ENCODE data around the gene POLR3F.
"Not testable (repeated sequence)": the region's sequence is repeated elsewhere in the genome, so short reads cannot be mapped to it uniquely, and the experiment has no call there.

The POLR3F gene

DNA sequence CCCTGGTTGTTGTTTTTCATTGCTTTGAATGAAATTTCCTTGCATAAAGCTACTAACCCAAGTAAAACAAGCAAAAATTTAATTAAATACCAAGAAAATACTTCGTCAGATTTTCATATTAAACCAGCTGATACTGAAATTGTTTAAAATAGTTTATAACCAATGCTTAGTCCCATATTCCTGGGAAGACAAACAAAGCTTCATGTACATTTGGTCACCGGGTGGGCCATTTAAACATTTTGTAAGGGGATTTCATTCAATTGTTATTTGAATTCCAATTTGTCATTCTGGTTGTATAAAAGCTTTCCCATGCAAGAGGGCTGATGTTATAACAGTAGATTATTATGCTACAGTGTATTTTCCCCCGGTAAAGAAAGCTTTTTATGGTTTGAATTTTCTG, 30.4 kb downstream of the POLR3F start:
- peaks cover 13 to 16% (median 13%) of the 10 kb centered on the region in 11 experiments for H3K36me3 ChIP-seq
- peak overlapping the region in 2 of 11 experiments; percentile 79 to 80; a peak in 3 of 22 replicates for H3K9ac ChIP-seq
- peaks cover 9 to 20% (median 13%) of the 10 kb centered on the region in 10 experiments for H3K4me1 ChIP-seq
- H3K27ac ChIP-seq = peak overlapping the region in 7 of 11 experiments; percentile 4 to 68 (median 43); a peak in 8 of 22 replicates
- peak overlapping the region; percentile 65 to 92 (median 85); a peak in 18 of 22 replicates for H3K4me2 ChIP-seq
- TF ChIP-seq Cebpa-rat (IDR thresholded peaks at IDR 0.05) = no peak
- no peaks in the 10 kb centered on the region for H3K27me3 ChIP-seq
- peak overlapping the region in 5 of 10 experiments; percentile 76 to 92 (median 83); a peak in 4 of 20 replicates for H3K4me3 ChIP-seq
- H3K9me3 ChIP-seq (replicated peaks in 1 of 11) = no peaks in the 10 kb centered on the region; a peak in 3 of 22 replicates
- H4K20me1 ChIP-seq = no peaks in the 10 kb centered on the region

DNA sequence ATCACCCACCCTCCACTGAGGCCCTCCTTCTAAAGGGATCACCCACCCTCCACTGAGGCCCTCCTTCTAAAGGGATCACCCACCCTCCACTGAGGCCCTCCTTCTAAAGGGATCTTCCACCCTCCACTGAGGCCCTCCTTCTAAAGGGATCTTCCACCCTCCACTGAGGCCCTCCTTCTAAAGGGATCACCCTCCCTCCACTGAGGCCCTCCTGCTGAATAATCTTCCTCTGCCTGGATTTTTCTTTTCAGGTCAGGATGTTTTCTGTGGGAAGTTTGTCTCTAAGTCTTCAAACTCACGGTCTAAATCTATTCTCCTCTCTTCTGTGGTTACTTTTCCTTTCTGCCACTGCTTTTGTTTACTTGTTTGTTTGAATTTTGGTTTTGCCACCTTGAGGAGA, 34.5 kb downstream of the POLR3F start:
- not testable (repeated sequence) for H3K27ac ChIP-seq; H3K36me3 ChIP-seq; H3K4me3 ChIP-seq; H4K20me1 ChIP-seq; H3K27me3 ChIP-seq; H3K4me2 ChIP-seq; H3K9ac ChIP-seq; H3K9me3 ChIP-seq (replicated peaks in 1 of 11)
- H3K4me1 ChIP-seq = peaks cover under 1 to 11% (median 5%) of the 10 kb centered on the region in 10 experiments; a peak in 16 of 20 replicates

DNA sequence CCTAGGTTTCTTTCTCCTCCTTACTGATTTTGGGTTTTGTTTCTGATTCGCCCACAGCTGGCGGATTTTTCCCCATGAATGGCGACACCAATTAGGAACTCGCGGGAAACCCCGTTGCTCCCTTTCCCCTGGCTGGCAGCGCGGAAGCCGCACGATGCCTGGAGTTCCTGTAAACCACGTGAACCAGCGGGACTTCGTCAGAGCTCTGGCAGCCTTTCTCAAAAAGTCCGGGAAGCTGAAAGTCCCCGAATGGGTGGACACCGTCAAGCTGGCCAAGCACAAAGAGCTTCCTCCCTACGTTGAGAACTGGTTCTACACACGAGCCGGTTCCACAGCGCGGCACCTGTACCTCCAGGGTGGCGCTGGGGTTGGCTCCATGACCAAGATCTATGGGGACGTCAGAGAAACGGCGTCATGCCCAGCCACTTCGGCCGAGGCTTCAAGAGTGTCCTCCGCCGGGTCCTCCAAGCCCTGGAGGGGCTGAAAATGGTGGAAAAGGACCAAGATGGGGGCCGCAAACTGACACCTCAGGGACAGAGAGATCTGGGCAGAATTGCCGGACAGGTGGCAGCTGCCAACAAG, 37.4 kb downstream of the POLR3F start:
- Histone ChIP-seq H3K9me3 (replicated peaks in 1 of 11) (no peaks in the 10 kb centered on the region), H3K9ac (no peak overlapping the region), H4K20me1 (no peaks in the 10 kb centered on the region), H3K4me2 (no peak overlapping the region), H3K27me3 (no peaks in the 10 kb centered on the region), H3K36me3 (peaks cover 0 to 7% (median 3%) of the 10 kb centered on the region in 11 experiments; a peak in 12 of 22 replicates), H3K27ac (no peak overlapping the region), H3K4me3 (no peak overlapping the region), H3K4me1 (peaks cover 17 to 21% (median 19%) of the 10 kb centered on the region in 10 experiments)
- no peak for TF ChIP-seq Cebpa-rat (IDR thresholded peaks at IDR 0.05)

DNA sequence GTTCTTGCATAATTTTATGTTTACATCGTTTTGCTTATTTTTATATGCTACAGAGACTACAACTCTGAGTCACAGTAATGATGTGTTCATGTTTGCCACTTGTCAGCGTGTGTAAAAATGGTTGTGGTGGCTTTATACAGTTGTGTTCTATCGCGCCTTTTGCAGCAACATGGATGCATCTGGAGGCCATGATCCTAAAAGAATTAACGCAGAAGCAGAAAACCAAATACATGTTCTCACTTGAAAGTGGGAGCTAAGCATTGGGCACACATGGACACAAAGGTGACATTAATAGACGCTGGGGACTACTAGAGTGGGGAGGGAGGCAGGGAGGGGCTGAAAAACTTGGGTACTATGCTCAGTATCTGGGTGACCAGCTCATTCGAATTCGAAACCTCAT, 39.6 kb downstream of the POLR3F start:
- Histone ChIP-seq H3K4me2 (peak overlapping the region; percentile 65 to 95 (median 82)), H3K4me1 (peaks cover 17 to 40% (median 32%) of the 10 kb centered on the region in 10 experiments), H3K27me3 (no peaks in the 10 kb centered on the region), H3K9me3 (replicated peaks in 1 of 11) (no peaks in the 10 kb centered on the region), H3K27ac (peak overlapping the region; percentile 69 to 95 (median 84); a peak in 21 of 22 replicates), H3K4me3 (peak overlapping the region; percentile 78 to 93 (median 86)), H4K20me1 (no peaks in the 10 kb centered on the region), H3K36me3 (peaks cover 16 to 28% (median 20%) of the 10 kb centered on the region in 11 experiments), H3K9ac (peak overlapping the region; percentile 78 to 94 (median 85); a peak in 21 of 22 replicates)
- TF ChIP-seq Cebpa-rat (IDR thresholded peaks at IDR 0.05) = no peak

DNA sequence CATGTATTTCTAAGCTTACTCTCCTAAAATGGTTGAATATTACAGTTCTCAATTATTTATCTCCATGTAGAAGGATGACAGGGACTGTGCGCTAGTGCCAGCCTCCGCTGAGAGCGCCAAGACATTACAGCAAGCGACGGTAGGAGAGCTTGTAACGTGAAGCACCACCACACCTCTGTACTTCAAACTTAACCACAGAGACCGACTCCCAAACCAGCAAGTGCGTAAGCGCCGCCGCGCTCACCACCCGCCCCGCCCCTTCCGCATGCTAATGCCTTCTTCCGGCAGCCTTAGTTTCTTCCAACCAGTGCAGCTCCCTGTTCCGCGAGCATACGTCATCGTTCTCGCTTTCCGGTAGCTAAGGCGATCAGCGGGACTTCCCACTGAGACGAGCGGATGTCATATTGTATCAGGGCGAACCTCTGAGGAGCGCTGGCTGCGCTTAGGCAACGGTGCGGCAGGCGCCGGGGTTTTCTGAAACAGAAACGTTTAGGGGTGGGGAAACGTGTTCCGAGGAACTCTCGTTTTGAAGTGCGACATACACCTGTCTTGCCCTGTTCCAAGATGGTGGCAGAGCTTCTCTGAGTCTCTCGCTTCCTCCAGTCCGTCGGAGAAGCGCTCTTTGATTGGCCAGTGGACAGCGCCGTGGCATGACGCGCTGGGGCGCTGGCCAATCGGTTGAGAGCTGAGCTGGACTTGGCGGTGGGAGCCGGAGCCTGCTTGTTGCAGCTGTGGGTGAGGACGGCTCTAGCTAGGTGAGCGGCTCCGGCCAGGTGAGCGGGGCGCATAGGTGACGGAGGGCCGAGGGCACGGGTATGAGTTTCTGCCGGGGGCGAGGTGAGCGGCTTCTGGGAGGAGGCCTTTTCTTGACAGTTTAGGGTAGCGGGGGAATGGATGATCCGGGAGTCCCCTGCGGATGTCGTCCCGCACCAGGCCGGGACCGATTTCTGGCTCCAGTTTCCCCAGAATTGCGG, 40.3 kb downstream of the POLR3F start, which contains the start of gene SEC23B:
Gene SEC23B (plus strand): TSS at position 723 of the 974 bp plus-strand sequence. CDS start 2,896 bp downstream, outside the sequence.
- Histone ChIP-seq H3K4me3 (peak within 1 kb of the TSS; percentile 78 to 93 (median 86)), H3K9me3 (replicated peaks in 1 of 11) (no peaks in the 10 kb centered on the region)
- no peak for TF ChIP-seq Cebpa-rat (IDR thresholded peaks at IDR 0.05)

DNA sequence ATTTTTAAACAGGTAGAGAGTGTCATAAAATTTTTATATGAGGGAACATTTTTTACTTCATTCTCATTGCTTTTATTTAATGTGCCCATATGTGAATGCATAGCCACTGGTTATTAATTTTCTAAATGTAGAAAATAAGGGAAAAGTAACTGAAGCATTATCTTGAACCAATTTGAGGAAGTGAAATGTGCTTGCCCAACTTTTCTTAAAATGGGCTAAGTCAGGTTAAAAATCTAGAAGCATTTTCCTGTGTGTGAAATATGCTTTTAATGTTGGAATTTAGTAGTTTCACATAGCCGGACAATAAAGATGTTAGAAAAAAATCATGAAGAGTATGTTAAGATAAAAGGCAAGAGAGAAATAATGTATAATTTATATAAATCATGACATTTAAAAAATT, 44.4 kb downstream of the POLR3F start:
- H3K9me3 ChIP-seq (replicated peaks in 1 of 11) = no peaks in the 10 kb centered on the region
- H3K9ac ChIP-seq = peak overlapping the region in 3 of 11 experiments; percentile 30 to 35 (median 34); a peak in 2 of 22 replicates
- peak overlapping the region in 6 of 11 experiments; percentile 24 to 75 (median 50); a peak in 9 of 22 replicates for H3K4me2 ChIP-seq
- peaks cover 16 to 69% (median 48%) of the 10 kb centered on the region in 10 experiments for H3K4me1 ChIP-seq
- H3K4me3 ChIP-seq = no peak overlapping the region
- peaks cover 0 to 6% (median 0%) of the 10 kb centered on the region in 11 experiments; a peak in 4 of 22 replicates for H4K20me1 ChIP-seq
- peaks cover 57 to 76% (median 66%) of the 10 kb centered on the region in 11 experiments for H3K36me3 ChIP-seq
- no peak; a peak in 1 of 22 replicates for TF ChIP-seq Cebpa-rat (IDR thresholded peaks at IDR 0.05)
- H3K27me3 ChIP-seq = no peaks in the 10 kb centered on the region
- H3K27ac ChIP-seq = peak overlapping the region in 9 of 11 experiments; percentile 2 to 68 (median 49); a peak in 12 of 22 replicates

More for the DNA sequence above, 40.3 kb downstream of the POLR3F start, which contains the start of gene SEC23B:
- Histone ChIP-seq H3K9ac (peak within 1 kb of the TSS; percentile 78 to 94 (median 85)), H3K27me3 (no peaks in the 10 kb centered on the region), H3K36me3 (peaks cover 20 to 36% (median 25%) of the 10 kb centered on the region in 11 experiments), H3K4me1 (peaks cover 17 to 48% (median 38%) of the 10 kb centered on the region in 10 experiments), H3K4me2 (peak within 1 kb of the TSS; percentile 78 to 97 (median 87)), H3K27ac (peak within 1 kb of the TSS; percentile 69 to 95 (median 84)), H4K20me1 (no peaks in the 10 kb centered on the region)

DNA sequence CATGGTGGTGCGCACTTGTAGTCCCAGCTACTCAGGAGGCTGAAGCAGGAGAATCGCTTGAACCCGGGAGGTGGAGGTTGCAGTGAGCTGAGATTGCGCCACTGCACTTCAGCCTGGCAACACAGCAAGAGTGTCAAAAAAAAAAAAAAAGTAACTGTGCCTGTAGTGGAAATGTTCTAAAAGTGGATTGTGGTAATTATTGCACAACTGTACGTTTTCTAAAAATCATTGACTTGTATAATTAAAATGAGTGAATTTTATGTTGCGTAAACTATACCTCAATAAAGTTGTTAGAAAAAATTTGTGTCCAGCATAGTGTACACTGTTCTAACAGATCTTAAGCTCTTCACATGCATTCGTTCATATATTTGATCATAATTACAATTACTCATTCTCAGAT, 46.0 kb downstream of the POLR3F start:
- Histone ChIP-seq H3K4me2 (peak overlapping the region in 7 of 11 experiments; percentile 8 to 75 (median 49); a peak in 11 of 22 replicates), H3K27me3 (no peaks in the 10 kb centered on the region), H3K36me3 (peaks cover 69 to 91% (median 77%) of the 10 kb centered on the region in 11 experiments), H3K9me3 (replicated peaks in 1 of 11) (no peaks in the 10 kb centered on the region), H3K4me1 (peaks cover 9 to 63% (median 41%) of the 10 kb centered on the region in 10 experiments), H3K9ac (no peak overlapping the region), H4K20me1 (peaks cover 0 to 6% (median 0%) of the 10 kb centered on the region in 11 experiments; a peak in 4 of 22 replicates), H3K27ac (peak overlapping the region in 4 of 11 experiments; percentile 6 to 68 (median 44); a peak in 5 of 22 replicates), H3K4me3 (no peak overlapping the region)
- peak in 4 of 11 experiments; percentile 17 to 64 (median 36); a peak in 2 of 22 replicates for TF ChIP-seq Cebpa-rat (IDR thresholded peaks at IDR 0.05)

DNA sequence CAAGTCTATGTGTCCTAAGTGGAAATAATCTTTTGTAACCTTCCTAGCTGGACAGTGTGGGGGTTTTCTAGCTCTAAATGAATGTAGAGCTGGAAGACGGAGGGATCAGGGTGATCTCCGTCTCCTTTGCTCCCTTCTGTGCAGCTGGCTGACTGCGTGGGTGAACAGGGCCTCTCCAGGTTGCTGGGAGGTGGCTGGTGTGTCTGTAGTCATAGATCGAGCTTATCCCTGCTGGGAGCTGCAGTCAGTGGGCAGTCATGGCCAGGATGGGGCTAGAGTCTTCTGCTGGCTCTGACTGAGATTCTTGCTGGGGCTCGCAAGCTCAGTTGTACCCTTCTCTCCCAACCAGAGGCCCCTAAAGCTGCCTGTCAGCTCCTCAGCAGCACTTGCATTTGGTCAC, 46.9 kb downstream of the POLR3F start:
- Histone ChIP-seq H3K9ac (peak overlapping the region in 1 of 11 experiments; percentile 46; a peak in 2 of 22 replicates), H3K4me2 (no peak overlapping the region; a peak in 1 of 22 replicates), H3K27me3 (no peaks in the 10 kb centered on the region), H3K9me3 (replicated peaks in 1 of 11) (no peaks in the 10 kb centered on the region), H3K4me1 (peaks cover 0 to 54% (median 32%) of the 10 kb centered on the region in 10 experiments; a peak in 16 of 20 replicates), H4K20me1 (peaks cover 0 to 6% (median 0%) of the 10 kb centered on the region in 11 experiments; a peak in 5 of 22 replicates), H3K36me3 (peaks cover 69 to 96% (median 84%) of the 10 kb centered on the region in 11 experiments), H3K27ac (peak overlapping the region in 2 of 11 experiments; percentile 6 to 35; a peak in 2 of 22 replicates), H3K4me3 (no peak overlapping the region)
- TF ChIP-seq Cebpa-rat (IDR thresholded peaks at IDR 0.05) = no peak
